ENCODE data around the gene WDR83.
A peak's percentile ranks its signal among the peaks of the same experiment; 100 is the strongest.
"Not testable (repeated sequence)": the region's sequence is repeated elsewhere in the genome, so short reads cannot be mapped to it uniquely, and the experiment has no call there.

WDR83 gene

DNA sequence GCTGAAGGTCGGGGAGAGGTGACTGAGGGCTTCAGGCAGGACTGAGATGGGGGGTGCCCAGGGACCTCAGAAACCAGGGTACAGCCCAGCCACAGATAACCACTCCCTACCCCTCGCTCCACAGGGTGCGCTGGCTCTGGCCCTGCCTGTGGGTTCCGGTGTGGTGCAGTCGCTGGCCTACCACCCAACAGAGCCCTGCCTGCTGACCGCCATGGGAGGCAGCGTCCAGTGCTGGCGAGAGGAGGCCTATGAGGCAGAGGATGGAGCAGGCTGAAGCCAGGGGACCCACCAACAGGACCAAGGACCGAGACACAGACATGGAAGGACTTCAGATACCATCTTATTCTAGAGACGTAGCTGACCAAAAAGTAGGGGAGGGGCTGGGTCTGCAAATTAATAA is 8.8 kb downstream of the WDR83 start:
- H3K27ac ChIP-seq (ENCODE audit: low read length), result no peak overlapping the region
- H3K27me3 ChIP-seq (ENCODE audit: control insufficient read depth, insufficient read depth, low read length), result no peaks in the 10 kb centered on the region
- H3K4me3 ChIP-seq (ENCODE audit: low read length), result no peak overlapping the region
- H3K36me3 ChIP-seq (ENCODE audit: control insufficient read depth, low read depth, low read length), result peaks cover 58% of the 10 kb centered on the region
- no peaks in the 10 kb centered on the region for H3K4me1 ChIP-seq (ENCODE audit: control insufficient read depth, low read depth, low read length)
- H3K9me3 ChIP-seq (ENCODE audit: control insufficient read depth, low read depth, low read length), result no peaks in the 10 kb centered on the region
- H3K9ac ChIP-seq (ENCODE audit: low read length), result no peak overlapping the region

DNA sequence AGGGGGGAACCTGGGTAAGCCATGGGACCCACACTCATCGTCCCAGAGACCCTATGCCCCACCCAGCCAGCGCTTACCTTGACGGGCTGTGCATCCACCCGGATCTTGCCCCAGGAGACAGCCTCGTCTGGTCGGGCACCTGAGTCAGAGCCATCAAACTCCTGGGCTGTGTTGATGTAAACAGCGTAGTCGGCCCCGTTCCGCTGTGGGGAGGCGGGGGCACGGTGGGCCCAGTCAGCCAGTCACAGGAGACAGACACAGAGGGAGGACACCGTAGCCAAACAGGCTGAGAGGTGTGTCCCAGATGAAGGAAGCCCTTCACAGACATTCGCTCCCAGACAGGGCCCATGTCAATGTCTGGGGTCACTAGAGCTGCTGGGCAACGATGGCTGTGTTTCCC is 9.3 kb downstream of the WDR83 start:
- H3K27ac ChIP-seq (ENCODE audit: low read length), result no peak overlapping the region
- no peaks in the 10 kb centered on the region for H3K27me3 ChIP-seq (ENCODE audit: control insufficient read depth, insufficient read depth, low read length)
- H3K9ac ChIP-seq (ENCODE audit: low read length), result no peak overlapping the region
- peaks cover 58% of the 10 kb centered on the region for H3K36me3 ChIP-seq (ENCODE audit: control insufficient read depth, low read depth, low read length)
- no peaks in the 10 kb centered on the region for H3K4me1 ChIP-seq (ENCODE audit: control insufficient read depth, low read depth, low read length)
- H3K9me3 ChIP-seq (ENCODE audit: control insufficient read depth, low read depth, low read length), result no peaks in the 10 kb centered on the region
- H3K4me3 ChIP-seq (ENCODE audit: low read length), result no peak overlapping the region

GRCh38 chr19:12676384-12676792 is 9.8 kb downstream of the WDR83 start:
- H3K36me3 ChIP-seq (ENCODE audit: control insufficient read depth, low read depth, low read length), result peaks cover 58% of the 10 kb centered on the region

DNA sequence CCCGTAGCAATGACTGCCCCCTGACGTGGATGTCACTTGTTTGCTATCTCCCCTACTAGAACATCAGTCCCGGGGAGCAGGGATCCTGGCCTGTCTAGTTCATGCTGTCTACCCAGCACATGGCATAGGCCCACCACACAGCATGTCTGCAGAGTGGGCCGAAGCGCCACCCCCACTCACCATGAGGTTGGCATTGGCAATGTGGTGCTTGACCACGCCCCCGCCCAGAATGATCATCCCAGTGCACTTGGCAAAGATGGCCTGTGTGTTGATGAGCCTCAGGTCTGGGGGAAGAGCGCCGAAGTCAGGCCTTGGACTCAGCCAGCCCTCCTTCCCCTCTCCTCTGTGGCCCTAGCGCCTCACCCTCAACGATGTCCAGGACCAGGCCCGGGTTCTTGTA is 10.3 kb downstream of the WDR83 start:
- Histone ChIP-seq H3K9ac (ENCODE audit: low read length) (no peak overlapping the region), H3K27ac (ENCODE audit: low read length) (no peak overlapping the region), H3K36me3 (ENCODE audit: control insufficient read depth, low read depth, low read length) (peaks cover 58% of the 10 kb centered on the region), H3K4me1 (ENCODE audit: control insufficient read depth, low read depth, low read length) (no peaks in the 10 kb centered on the region), H3K4me3 (ENCODE audit: low read length) (no peak overlapping the region), H3K27me3 (ENCODE audit: control insufficient read depth, insufficient read depth, low read length) (no peaks in the 10 kb centered on the region), H3K9me3 (ENCODE audit: control insufficient read depth, low read depth, low read length) (no peaks in the 10 kb centered on the region)

More at GRCh38 chr19:12676384-12676792, 9.8 kb downstream of the WDR83 start:
- Histone ChIP-seq H3K4me1 (ENCODE audit: control insufficient read depth, low read depth, low read length) (no peaks in the 10 kb centered on the region), H3K27me3 (ENCODE audit: control insufficient read depth, insufficient read depth, low read length) (no peaks in the 10 kb centered on the region), H3K9me3 (ENCODE audit: control insufficient read depth, low read depth, low read length) (no peaks in the 10 kb centered on the region), H3K9ac (ENCODE audit: low read length) (no peak overlapping the region), H3K4me3 (ENCODE audit: low read length) (no peak overlapping the region), H3K27ac (ENCODE audit: low read length) (no peak overlapping the region)

DNA sequence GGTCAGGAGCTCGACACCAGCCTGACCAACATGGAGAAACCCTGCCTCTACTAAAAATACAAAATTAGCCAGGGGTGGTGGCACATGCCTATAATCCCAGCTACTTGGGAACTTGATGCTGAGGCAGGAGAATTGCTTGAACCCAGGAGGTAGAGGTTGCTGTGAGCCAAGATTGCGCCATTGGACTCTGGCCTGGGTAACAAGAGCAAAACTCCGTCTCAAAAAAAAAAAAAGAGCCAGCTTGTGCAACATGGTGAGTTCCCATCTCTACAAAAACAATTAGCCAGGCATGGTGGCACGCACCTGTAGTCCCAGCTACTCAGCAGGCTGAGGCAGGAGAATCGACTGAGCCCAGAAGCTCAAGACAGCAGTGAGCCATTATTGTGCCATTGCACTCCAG is 11.4 kb downstream of the WDR83 start:
- H3K27ac ChIP-seq (ENCODE audit: low read length); H3K4me1 ChIP-seq (ENCODE audit: control insufficient read depth, low read depth, low read length); H3K4me3 ChIP-seq (ENCODE audit: low read length); H3K27me3 ChIP-seq (ENCODE audit: control insufficient read depth, insufficient read depth, low read length); H3K9ac ChIP-seq (ENCODE audit: low read length); H3K9me3 ChIP-seq (ENCODE audit: control insufficient read depth, low read depth, low read length): not testable (repeated sequence)
- peaks cover 56% of the 10 kb centered on the region for H3K36me3 ChIP-seq (ENCODE audit: control insufficient read depth, low read depth, low read length)

DNA sequence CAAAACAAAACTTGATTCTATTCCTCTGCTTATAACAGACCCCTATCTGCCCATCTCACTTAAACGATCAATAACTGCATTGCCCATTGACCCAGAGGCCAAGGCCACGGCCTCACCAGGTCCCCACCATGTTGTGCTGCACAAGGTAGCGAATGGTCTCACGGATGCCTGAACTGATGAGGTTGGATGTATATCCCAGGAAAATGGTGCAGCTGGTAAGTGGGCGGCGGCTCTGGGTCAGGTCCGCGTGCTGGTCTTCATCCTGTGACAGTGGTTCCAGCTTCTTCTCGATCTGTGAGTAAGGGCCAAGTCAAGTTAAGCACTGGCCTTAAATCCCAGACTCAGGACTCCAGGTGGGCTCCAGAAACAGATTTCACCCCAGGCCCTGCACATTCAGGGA is 13.4 kb downstream of the WDR83 start:
- no peak overlapping the region for H3K9ac ChIP-seq (ENCODE audit: low read length)
- no peaks in the 10 kb centered on the region for H3K27me3 ChIP-seq (ENCODE audit: control insufficient read depth, insufficient read depth, low read length)
- no peak overlapping the region for H3K27ac ChIP-seq (ENCODE audit: low read length)
- no peaks in the 10 kb centered on the region for H3K9me3 ChIP-seq (ENCODE audit: control insufficient read depth, low read depth, low read length)
- H3K36me3 ChIP-seq (ENCODE audit: control insufficient read depth, low read depth, low read length), result peaks cover 43% of the 10 kb centered on the region
- H3K4me1 ChIP-seq (ENCODE audit: control insufficient read depth, low read depth, low read length), result no peaks in the 10 kb centered on the region
- no peak overlapping the region for H3K4me3 ChIP-seq (ENCODE audit: low read length)

GRCh38 chr19:12681074-12681987 is 14.7 kb downstream of the WDR83 start, which contains the start of gene DHPS:
DHPS (minus strand) TSS chr19:12681880; CDS start chr19:12681766, 114 bp downstream.
- peak within 1 kb of the TSS; percentile 83 for H3K4me3 ChIP-seq (ENCODE audit: low read length)

GRCh38 chr19:12685831-12686230 is 19.2 kb downstream of the WDR83 start:
- Histone ChIP-seq H3K36me3 (ENCODE audit: control insufficient read depth, low read depth, low read length) (no peaks in the 10 kb centered on the region), H3K4me1 (ENCODE audit: control insufficient read depth, low read depth, low read length) (no peaks in the 10 kb centered on the region), H3K27ac (ENCODE audit: low read length) (no peak overlapping the region), H3K4me3 (ENCODE audit: low read length) (no peak overlapping the region), H3K9ac (ENCODE audit: low read length) (no peak overlapping the region), H3K9me3 (ENCODE audit: control insufficient read depth, low read depth, low read length) (no peaks in the 10 kb centered on the region), H3K27me3 (ENCODE audit: control insufficient read depth, insufficient read depth, low read length) (no peaks in the 10 kb centered on the region)

More at GRCh38 chr19:12681074-12681987, 14.7 kb downstream of the WDR83 start, which contains the start of gene DHPS:
- Histone ChIP-seq H3K36me3 (ENCODE audit: control insufficient read depth, low read depth, low read length) (peaks cover 31% of the 10 kb centered on the region), H3K4me1 (ENCODE audit: control insufficient read depth, low read depth, low read length) (no peaks in the 10 kb centered on the region), H3K27me3 (ENCODE audit: control insufficient read depth, insufficient read depth, low read length) (no peaks in the 10 kb centered on the region), H3K27ac (ENCODE audit: low read length) (peak within 1 kb of the TSS; percentile 83), H3K9ac (ENCODE audit: low read length) (peak within 1 kb of the TSS; percentile 96), H3K9me3 (ENCODE audit: control insufficient read depth, low read depth, low read length) (no peaks in the 10 kb centered on the region)

- no peaks in the 10 kb centered on the region for H3K36me3 ChIP-seq (ENCODE audit: control insufficient read depth, low read depth, low read length)
- H3K4me3 ChIP-seq (ENCODE audit: low read length), result no peak within 1 kb of the TSS
- H3K9me3 ChIP-seq (ENCODE audit: control insufficient read depth, low read depth, low read length), result no peaks in the 10 kb centered on the region
- no peak within 1 kb of the TSS for H3K9ac ChIP-seq (ENCODE audit: low read length)
- no peak within 1 kb of the TSS for H3K27ac ChIP-seq (ENCODE audit: low read length)
- no peaks in the 10 kb centered on the region for H3K4me1 ChIP-seq (ENCODE audit: control insufficient read depth, low read depth, low read length)
- H3K27me3 ChIP-seq (ENCODE audit: control insufficient read depth, insufficient read depth, low read length), result no peaks in the 10 kb centered on the region
These were observed 21.0 kb downstream of the WDR83 start, which contains the start of gene GNG14 for GRCh38 chr19:12687496-12688196. GNG14 (plus strand) TSS chr19:12687998; CDS start chr19:12688049, 51 bp downstream.

DNA sequence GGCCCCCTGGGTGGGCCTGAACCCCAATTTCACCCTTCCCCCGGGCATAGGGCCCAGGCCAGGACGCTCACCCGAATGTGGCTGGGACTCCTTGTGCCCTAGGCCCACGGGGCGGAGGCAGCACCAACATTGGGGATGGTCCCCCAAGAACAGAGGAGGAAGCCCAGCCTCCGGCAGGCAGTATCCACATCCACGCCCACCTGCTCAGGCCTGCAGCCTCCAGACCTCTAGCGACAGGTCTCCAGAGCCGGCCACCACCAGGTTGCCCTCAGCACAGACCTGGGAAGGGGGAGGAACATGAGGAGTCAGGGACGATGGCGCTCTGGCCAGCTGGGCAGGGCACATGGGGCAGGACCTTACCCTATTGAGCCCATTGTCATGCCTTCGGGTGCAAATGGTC is 22.4 kb downstream of the WDR83 start:
- Histone ChIP-seq H3K4me3 (ENCODE audit: low read length) (no peak overlapping the region), H3K27ac (ENCODE audit: low read length) (no peak overlapping the region), H3K9ac (ENCODE audit: low read length) (no peak overlapping the region), H3K36me3 (ENCODE audit: control insufficient read depth, low read depth, low read length) (no peaks in the 10 kb centered on the region), H3K27me3 (ENCODE audit: control insufficient read depth, insufficient read depth, low read length) (no peaks in the 10 kb centered on the region), H3K4me1 (ENCODE audit: control insufficient read depth, low read depth, low read length) (no peaks in the 10 kb centered on the region), H3K9me3 (ENCODE audit: control insufficient read depth, low read depth, low read length) (no peaks in the 10 kb centered on the region)

- H3K9ac ChIP-seq (ENCODE audit: low read length), result no peak overlapping the region
- no peaks in the 10 kb centered on the region for H3K9me3 ChIP-seq (ENCODE audit: control insufficient read depth, low read depth, low read length)
- H3K4me3 ChIP-seq (ENCODE audit: low read length), result no peak overlapping the region
- no peaks in the 10 kb centered on the region for H3K27me3 ChIP-seq (ENCODE audit: control insufficient read depth, insufficient read depth, low read length)
- H3K27ac ChIP-seq (ENCODE audit: low read length), result no peak overlapping the region
- H3K4me1 ChIP-seq (ENCODE audit: control insufficient read depth, low read depth, low read length), result no peaks in the 10 kb centered on the region
- H3K36me3 ChIP-seq (ENCODE audit: control insufficient read depth, low read depth, low read length), result no peaks in the 10 kb centered on the region
These were observed 23.1 kb downstream of the WDR83 start for GRCh38 chr19:12689581-12690216.
